PFSK-1 (cell line): ENCODE results near the gene FAAP20.

ENCODE experiments used
- FOXP2 ChIP-seq: optimal IDR thresholded peaks from 2 replicates; pipeline ENCODE3; 2011; ENCODE audit warnings: borderline replicate concordance, control low read depth, inconsistent platforms; ENCODE audit not compliant: insufficient read depth; ENCODE audit errors: extremely low read length, extremely low read depth
- TAF1 ChIP-seq: IDR thresholded peaks from 2 replicates; pipeline ENCODE4 v1.6.1; 2012; ENCODE audit warnings: low read length, control low read depth, borderline replicate concordance; ENCODE audit not compliant: insufficient read depth
- TF ChIP-seq, protein P1 (sequence below), 2 experiments: IDR thresholded peaks; 2 replicates each; pipeline versions ENCODE4 v1.6.1 to v1.8.0; 2011 to 2012; ENCODE audit warnings: low read depth in 2 of 2, low read length in 2 of 2, control low read depth in 1 of 2, inconsistent platforms in 1 of 2, mild to moderate bottlenecking in 1 of 2, moderate library complexity in 1 of 2; ENCODE audit not compliant: insufficient read depth in 1 of 2

DNA sequence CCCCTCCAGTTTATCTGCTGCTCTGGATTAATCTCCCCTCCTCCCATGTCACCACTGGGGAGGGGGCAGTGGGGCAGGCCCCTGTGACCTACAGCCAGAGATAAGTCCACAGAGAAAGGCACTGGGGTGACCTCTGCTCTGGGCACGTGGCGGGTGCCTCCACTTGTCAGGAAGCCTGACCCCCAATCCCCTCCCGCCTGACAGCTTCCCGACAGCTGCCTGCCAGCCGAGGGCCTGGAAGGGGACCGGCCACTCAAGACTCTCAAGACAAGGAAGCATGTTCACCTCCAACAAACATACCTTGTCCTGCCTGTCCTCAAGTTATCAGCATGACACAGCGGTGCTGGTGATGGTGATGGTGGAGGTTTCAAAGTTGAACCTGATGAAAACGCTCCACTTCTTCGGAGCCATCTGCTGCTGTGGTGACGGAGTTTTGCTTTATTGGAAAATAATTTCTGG lies 3.2 kb upstream of the FAAP20 start:
- TF ChIP-seq TAF1: no peak
- TF ChIP-seq FOXP2: no peak
- TF ChIP-seq, protein P1, sequence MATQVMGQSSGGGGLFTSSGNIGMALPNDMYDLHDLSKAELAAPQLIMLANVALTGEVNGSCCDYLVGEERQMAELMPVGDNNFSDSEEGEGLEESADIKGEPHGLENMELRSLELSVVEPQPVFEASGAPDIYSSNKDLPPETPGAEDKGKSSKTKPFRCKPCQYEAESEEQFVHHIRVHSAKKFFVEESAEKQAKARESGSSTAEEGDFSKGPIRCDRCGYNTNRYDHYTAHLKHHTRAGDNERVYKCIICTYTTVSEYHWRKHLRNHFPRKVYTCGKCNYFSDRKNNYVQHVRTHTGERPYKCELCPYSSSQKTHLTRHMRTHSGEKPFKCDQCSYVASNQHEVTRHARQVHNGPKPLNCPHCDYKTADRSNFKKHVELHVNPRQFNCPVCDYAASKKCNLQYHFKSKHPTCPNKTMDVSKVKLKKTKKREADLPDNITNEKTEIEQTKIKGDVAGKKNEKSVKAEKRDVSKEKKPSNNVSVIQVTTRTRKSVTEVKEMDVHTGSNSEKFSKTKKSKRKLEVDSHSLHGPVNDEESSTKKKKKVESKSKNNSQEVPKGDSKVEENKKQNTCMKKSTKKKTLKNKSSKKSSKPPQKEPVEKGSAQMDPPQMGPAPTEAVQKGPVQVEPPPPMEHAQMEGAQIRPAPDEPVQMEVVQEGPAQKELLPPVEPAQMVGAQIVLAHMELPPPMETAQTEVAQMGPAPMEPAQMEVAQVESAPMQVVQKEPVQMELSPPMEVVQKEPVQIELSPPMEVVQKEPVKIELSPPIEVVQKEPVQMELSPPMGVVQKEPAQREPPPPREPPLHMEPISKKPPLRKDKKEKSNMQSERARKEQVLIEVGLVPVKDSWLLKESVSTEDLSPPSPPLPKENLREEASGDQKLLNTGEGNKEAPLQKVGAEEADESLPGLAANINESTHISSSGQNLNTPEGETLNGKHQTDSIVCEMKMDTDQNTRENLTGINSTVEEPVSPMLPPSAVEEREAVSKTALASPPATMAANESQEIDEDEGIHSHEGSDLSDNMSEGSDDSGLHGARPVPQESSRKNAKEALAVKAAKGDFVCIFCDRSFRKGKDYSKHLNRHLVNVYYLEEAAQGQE (IDR thresholded peaks at IDR 0.05; ENCODE audit: insufficient read depth in 1 of 2, low read depth in 2 of 2, low read length in 2 of 2): no peak
